Stimulated activated CD8-positive, alpha-beta memory T cell treated with anti-CD3 and anti-CD28 coated beads, Interleukin-15, amount 100 ng/mL, for 1 hour (primary cell): ENCODE measurements around the gene ABCG4.

Source experiments
- DNase-seq: peaks from one replicate; pipeline ENCODE4 v3.0.0-alpha.2; 2020; ENCODE audit warnings: low read depth

ABCG4 gene

DNA sequence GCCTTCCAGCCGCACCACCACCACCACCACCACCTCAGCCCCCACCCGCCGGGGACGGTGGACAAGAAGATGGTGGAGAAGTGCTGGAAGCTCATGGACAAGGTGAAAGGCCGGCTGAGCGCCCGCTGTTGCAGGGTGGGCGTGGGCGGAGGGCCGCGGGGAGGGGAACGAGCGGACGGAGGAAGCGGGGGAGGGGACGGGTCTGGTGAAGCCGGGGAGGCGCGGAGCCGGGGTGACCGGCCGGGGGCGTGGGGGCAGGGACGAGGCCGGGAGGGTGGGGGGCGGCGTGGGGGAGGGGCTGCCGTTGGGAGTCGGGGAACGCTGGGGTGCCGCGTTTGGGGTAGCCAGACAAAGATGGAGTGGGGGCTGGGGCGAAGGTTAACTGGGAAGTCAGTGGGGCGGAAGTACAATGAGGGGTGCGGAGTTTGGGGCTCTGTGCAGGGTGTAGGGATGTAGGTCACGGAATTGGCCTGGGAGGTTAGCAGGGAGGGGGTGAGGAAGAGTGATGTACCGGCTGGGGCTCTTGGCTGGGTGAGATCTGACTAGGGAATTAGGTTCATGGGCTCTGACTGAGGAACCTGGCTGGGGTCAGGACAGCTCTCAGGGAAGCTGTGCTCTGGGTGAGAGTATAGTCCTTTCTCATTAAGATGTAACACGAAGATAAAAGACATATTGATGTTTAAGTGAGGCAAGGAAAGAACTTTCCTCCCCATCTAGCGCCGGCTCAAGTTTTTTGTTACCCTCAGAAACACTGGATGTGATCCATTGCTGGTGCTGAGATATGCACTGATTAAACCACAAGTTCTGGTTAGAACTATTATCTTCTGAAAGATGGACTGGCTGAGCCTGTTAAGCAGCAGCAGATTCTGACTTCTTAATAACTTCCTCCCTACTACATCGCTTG, 57.9 kb downstream of the ABCG4 start:
- DNase-seq = peak; percentile 11

DNA sequence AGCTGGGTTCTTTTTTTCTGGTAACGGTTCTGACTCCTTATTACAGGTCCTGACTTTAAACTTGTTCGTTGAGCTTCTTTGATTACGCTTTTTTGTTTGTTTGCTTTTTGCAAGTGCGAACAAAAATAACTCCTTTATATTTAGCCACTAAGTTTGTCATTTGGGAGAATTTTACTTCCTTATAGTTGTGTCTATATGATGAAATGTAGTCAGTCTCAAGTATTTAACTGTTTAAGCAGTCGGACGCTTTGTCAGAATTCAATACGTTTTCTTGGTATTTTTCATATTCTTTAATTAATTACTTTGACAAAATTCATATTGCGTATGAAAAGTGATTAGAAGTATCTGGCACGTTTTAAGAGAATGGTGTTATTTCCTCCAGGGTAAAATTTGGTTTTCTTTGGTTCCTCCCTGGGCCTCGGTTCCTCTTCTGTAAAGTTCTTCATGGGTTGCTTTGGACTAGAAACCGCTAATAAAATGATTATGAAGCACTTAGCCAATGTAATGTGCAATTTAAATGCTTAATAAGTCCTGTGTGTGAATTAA, 58.6 kb downstream of the ABCG4 start:
- DNase-seq = no peak

DNA sequence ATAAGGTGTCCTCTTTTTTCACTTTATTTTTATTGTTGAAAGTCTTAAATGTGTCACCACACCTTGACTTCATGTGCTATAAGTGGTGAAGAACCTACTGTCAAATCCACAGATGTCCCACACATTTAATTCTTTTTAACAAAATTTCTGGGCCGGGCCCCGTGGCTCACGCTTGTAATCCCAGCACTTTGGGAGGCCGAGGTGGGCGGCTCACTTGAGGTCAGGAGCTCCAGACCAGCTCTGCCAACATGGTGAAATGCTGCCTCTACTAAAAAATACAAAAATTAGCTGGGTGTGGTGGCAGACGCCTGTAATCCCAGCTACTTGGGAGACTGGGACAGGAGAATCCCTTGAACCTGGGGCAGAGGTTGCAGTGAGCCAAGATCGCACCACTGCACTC, 60.3 kb downstream of the ABCG4 start:
- no peak for DNase-seq

DNA sequence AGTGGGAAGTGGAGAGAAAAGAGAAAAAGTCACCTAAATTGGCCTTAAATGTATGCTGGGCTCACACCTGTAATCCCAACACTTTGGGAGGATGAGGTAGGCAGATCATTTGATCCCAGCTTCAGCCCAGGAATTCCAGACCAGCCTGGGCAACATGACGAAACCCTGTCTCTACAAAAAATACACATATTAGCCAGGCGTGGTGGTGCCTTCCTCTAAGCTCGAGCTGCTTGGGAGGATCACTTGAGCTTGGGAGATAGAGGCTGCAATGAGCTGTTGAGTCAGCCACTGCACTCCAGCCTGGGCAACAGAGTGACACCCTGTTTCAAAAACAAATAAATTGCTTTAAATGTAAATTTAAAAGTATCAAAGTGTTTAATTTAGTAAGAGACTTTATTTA, 61.2 kb downstream of the ABCG4 start:
- no peak for DNase-seq
